NCI-H128 (cell line): Measurements from ENCODE around the gene NHERF2.

ENCODE experiments used
- DNase-seq: peaks from one replicate; lab custom pipeline; 2025; ENCODE audit not compliant: unreplicated experiment; lab: John Stamatoyannopoulos, UW

Gene NHERF2

DNA sequence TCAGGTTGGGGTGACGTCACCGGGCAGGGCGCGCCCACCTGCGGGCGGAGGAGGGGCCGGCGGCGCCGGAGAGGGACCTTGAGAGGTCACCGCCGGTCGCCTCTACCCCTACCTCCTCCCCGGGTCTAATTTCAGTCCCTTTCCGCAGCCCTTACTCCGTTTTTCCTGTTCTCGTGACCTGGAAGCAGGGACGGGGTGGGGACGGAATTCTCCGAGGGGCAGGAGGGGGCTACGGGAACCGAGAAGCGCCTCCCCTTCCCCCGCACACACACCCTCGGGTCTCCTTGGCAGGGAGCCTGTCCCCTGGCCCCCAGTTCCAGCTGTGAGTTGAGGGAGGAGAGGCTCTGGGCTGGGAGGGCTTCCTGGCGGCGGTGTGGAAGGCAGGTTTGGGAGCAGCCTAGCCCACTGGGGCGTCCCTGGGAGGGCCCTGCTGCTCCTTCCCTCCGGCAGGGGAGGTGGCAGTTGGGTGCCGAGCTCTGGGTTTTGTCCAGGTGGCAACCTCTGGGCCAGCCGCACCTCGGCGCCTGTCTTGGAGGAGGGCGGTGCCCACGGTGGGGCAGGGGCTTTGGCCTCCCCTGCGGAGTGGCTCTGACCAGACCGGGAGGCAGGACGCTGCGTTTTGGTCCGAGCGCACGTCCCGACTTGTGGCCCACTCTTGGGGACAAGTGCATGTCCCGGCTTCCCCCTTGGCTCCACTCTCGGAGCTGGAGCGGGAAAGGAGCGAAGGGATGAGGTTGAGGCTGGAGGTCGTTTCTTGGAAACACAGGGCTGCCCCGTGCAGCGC lies 36.2 kb upstream of the NHERF2 start:
- DNase-seq, result no peak

DNA sequence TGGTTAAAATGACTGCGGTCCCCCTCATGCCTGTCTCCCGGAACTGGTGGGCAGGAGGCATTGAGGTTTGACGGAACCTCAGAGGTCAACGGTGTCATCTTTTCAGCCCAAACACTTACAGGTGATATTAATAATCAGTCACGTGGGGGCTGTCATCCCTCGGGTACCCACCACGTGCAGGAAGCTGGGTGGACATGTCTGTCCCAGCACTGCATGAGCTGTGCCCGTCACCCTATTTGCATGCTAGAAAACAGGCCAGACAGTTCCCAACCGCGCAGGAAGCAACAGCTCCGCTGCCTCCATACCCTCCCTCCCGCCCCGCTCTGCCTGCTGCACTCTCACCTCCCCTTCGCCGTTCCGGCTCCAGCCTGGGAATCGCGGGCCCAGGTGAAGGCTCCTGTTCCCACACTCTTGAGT lies 35.6 kb upstream of the NHERF2 start:
- DNase-seq, result no peak

DNA sequence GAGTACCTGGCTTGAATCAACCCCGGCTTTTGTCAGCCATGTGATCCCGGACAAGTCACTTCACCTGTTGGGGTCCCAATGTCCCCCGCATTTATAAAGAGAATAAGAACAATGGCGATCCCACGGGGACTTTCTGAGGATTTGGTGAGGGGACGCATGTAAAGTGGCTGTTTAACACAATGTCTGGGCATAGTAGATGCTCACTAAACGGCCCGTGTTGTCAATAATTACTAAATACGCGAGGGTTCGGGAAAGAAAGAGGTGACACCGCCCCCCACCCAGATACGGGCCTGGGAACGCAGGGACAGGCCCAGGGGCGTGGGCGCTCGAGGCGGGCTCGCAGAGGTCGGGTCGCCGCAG lies 35.1 kb upstream of the NHERF2 start:
- no peak for DNase-seq

DNA sequence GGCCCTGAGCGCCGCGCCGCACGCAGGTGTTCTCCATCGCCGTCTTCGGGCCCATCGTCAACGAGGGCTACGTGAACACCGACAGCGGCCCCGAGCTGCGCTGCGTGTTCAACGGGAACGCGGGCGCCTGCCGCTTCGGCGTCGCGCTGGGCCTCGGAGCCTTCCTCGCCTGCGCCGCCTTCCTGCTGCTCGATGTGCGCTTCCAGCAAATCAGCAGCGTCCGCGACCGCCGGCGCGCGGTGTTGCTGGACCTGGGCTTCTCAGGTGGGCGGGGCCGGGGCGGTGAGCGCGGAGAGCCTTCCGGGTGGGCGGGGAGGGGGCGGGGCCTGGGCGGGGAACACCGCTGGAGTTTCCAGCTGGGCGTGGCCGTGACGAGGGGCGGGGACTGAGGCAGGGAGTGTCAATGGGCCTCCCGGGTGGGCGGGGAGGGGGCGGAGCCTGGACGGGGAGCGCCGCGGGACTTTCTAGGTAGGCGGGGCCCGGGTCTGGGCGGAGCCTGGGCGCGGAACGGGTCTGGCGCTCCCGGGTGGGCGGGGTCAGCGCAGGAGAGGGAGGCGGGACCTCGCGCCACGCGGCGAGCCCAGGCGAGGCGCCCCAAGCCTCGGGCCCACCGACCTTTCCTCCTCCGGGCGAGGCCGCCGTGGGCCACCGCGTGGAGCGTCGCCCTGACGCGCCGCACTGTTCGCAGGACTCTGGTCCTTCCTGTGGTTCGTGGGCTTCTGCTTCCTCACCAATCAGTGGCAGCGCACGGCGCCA lies 34.6 kb upstream of the NHERF2 start:
- DNase-seq, result no peak

DNA sequence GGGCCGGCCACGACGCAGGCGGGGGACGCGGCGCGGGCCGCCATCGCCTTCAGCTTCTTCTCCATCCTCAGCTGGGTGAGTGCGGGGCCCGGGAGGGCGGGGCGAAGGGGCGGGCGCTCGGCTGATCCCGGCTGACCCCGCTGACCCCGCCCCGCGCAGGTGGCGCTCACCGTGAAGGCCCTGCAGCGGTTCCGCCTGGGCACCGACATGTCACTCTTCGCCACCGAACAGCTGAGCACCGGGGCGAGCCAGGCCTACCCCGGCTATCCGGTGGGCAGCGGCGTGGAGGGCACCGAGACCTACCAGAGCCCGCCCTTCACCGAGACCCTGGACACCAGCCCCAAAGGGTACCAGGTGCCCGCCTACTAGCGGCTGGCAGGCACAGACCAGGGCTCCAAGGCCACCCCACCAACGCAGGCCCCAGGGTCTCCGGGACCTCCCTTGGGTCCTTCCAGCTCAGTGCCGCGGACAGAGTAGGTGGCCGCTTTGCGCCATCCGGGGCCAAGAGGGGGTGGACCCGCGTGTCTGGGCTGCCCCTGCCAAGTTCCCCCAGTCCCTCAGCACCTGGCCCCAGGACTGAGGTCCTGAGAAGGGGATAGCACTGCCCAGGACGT lies 33.9 kb upstream of the NHERF2 start:
- no peak for DNase-seq

DNA sequence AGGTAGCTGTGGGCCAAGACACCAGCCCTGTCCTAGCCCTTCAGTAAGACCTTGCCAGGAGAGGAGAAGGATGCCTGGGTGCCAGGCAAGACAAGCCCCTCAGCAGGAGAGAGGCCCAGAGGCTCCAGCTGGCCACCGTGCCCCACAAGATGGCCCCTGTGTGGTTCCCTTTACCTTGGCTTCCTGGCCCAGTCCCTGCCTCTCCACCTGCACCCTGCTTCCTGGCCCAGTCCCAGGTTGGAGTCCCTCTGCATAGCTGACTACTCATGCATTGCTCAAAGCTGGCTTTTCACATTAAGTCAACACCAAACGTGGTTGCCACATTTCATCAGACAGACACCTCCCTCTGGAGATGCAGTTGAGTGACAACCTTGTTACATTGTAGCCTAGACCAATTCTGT lies 33.0 kb upstream of the NHERF2 start:
- no peak for DNase-seq

DNA sequence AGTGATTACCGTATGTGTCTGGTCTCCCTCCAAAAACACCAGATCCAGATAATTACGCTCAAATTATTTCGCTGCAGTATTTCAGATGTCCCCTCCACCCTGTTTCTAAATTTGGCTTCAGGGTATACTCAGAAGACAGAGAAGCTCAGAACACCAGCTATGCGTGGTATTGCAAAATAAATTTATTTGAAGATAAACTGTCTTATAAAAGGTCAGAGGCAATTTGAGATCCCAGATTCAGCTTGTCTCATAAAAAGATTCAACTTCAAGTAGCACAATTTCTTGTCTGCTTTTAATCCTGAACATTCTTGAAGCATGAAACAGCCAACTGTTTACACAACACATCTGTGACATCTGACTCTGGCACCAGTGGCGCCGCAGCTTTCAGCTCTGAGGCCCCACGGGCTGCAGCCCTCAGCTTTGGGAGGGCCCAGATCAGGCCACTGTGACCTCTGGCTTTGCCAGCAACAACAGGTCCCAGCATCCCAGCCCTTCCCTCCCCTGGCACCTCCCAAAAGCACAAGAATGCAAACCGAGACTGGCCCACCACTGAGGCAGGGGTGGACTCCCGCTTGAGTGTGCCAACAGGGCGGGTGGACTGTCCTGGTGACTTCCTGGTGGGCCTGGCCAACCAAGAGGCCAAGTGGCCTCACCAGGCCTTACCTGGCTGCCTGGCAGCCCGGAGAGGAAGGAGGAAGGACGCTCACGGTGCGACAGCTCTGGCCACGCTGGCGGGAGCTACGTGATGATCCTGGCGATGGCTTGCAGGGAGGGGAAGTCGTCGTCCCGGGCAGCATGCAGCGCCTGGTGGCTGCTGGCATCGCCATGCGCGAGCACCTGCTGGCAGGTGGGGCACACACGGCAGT lies 29.0 kb upstream of the NHERF2 start:
- no peak for DNase-seq

DNA sequence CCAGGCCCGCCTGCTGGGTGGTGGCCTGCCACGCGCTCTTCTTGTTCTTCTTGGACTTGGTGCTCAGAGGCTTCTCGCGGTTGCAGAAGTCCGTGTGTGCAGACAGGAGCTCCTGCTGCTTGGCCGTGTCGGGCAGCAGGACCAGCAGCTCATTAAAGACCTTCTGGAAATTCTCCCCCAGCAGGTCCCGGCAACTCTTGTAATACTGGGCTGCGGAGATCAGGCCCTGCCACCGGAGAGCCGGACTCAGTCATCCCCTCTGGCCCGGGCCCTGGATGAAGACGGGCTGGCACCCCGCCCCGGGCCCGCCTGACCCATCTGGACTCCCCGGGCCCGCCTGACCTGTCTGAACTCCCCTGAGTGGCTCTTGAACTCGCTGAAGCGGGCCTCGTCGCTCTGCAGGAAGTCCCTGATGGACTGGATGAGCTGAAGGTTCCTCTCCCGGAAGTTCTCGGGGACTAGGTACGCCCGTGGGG lies 28.3 kb upstream of the NHERF2 start:
- no peak for DNase-seq

DNA sequence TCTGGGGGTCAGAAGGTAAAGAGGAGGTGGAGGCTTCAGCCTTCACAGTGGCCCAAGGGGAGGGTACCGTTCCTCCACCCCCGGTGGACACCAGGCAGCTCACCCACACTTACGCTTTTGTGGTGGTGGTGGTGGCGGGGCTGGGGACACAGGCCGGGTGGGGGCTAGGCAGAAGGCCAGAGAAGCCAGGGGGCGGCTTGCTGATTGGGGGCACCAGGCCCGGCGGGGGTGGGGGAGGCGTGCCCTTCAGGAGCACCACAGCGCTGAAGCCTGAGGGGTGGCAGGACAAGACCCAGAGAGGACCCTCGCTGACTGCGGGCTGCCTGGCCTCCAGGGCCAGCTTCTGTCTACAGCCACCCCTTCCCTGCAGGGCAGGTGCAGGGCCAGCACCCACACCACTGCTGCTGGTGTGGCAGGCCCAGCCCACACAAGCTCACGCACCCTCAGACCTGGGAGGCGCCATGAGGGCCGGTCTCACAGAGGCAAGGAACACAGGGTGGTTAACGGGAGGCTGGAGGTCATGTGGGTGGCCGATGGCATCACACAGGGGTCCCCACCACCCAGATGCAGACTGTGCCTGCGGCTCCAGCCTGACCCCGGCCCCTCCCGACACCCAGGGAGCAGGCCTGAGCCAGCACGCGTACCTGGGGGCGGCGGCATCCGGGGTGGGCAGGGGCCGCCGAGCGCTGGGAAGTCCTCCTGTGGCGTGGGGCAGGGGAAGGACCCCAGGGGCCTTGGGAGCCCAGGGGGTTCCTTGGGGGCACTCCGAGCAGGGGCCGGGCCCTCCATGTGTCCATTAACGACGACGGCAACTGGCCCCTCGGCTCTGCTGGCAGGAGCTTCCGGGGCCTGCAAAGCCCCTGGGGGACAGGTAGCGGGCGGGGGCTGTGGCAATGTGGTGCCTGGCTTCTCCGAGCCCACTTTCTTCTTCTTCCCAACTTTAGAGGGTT lies 27.6 kb upstream of the NHERF2 start:
- DNase-seq, result no peak

DNA sequence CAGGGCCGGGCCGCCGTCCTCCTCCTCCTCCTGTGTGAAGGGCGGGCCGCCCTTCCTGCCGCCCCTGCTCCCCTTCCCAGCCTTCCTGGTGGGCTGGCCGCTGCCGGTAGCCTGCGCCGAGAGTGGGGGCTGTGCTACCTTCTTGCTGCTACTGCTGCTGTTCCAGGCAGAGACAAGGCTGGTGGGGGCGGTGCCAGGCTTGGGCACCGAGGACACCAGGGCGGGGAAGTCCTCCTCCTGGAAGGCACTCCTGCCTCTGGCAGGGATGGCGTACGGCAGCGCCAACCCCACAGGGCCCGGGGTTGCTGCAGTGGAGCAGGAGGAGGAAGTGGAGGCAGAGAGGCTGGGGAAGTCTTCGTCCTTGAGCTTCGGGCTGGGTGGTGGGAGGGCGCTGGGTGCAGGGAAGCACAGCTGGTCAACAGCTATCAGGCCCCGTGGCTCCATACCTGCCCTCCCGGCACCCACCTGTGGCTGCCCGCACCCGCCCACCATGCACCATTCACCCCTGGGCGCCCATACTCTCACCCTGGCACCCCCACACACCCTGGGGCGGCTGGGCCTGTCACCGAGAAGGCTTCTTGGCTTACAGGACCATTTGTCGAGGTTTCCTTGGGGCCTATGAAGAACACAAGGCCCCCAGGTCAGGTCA lies 26.7 kb upstream of the NHERF2 start:
- no peak for DNase-seq

DNA sequence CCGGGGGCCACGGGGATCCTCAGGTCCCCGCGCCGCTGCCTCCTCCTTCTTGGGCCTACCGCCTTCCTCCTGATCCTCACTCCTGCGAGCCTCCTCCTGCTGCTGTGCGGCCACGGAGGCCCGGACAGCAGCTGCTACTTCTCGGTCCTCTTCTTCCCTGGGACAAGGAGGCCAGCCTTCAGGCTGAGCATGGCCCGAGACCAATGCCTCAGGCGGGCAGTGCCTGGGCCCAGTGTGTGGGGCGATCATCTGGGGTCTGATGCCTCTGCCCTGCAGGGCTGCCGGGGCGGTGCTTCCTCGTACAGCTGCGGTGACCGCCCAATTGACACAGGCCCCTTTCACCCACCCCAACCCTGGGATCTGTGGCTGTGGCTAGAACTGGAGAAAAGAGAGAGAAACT lies 25.7 kb upstream of the NHERF2 start:
- DNase-seq, result no peak

DNA sequence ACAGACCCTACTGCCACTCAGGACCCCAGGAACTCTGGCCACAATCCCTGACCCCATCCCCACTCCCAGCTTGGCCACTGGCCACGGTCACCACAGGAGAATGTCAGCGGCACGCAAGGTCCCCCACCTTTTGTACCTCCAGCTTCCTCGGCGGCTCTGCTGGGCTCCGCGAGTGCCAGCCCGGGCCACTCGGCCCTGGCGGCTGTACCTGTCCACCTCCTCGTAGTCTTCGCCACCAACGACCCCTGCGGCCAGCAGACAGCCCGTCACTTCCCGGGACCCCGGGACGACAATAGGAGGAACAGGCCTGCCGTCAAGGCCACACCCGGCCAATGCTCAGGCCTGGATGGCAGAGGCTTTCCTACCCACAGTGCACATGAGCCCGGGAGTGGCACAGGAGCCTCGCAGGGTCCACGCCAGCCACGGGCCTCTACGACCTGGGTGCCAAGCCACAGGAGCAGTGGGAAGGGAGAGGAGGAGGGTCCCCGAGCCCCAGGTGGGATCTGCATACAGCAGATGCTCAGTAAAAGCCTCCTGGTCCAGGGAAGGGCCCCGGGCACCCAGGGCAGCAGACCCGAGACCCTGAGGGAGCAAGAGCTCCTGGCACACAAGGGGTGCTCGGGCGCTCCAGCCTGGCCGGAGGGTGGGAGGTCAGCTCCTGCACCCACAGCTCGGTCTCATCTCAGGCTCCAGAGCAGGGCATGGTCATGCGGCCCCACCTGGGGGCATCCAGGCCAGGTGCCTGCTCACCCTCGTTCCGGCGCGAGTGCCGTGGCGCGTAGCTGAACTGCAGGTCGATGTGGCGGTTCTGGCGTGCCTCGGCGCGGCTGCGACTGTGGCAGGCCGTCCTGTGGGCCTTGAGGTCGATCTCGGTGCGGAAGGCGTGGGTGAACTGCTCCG lies 25.0 kb upstream of the NHERF2 start:
- DNase-seq, result no peak

DNA sequence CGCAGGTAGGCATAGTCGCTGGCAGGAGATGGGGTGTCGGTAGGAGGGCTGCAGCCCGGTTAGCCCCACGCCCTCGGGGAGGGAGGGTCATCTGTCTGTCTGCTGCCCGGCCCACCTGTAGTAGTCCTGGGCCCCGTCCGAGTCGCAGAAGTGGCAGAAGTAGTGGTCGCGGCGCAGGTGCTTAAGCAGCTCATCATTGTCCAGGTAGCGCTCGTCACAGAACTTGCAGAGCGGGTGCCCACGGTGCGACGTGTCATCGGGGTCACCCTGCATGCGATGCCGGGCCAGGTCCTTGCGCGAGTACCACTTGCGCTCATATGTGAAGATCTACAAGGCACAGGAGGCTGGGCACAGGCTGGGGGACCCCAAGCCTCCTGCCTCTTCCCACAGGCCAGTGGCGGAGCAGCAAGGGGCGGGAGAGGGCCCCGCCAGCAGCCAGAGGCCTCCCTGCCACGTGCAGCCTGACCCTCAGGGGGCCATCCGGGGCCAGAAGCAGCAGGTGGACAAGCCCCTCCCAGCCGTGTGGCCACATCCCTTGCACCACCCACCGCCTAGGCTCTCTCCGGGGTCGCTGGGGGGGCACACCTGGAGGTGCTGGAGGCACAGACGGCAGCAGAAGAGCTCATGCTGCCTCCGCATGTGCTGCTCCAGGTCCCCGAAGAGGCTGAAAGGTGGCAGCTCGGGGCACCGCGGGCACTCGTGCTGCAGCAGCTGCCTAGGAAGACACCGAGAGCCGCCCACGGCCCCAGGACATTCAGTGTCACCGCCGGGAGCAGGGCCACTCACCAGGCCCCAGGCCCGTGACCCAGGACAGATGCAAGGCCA lies 24.1 kb upstream of the NHERF2 start:
- DNase-seq, result no peak

DNA sequence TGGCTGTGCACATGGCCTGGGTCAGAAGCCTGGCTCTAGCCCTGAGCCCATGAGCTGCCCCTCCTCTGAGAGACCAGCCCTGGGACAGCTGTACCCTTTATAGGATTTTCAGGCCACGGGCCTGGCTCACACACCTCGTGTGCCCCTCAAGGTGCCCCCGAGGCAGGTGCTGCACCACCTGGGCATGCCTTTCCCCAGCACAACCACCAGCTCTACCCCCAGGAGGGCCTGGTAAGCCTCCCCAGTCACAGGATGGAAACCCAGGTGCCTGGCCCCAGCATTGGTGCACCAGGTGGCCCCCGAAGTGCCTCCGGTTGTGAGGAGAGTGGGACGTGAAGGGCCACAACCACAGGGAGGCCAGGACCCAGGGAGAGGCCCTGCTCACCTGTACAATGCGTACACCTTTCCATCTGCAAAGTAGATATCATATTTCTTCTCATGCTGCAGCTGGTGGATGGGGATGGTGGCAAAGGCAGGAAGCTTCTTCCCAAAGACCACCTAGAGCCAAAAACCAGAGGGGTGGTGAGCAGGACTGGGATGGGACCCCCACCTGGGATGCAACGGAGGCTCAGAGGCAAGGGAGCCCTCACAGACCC lies 23.4 kb upstream of the NHERF2 start:
- DNase-seq, result no peak

DNA sequence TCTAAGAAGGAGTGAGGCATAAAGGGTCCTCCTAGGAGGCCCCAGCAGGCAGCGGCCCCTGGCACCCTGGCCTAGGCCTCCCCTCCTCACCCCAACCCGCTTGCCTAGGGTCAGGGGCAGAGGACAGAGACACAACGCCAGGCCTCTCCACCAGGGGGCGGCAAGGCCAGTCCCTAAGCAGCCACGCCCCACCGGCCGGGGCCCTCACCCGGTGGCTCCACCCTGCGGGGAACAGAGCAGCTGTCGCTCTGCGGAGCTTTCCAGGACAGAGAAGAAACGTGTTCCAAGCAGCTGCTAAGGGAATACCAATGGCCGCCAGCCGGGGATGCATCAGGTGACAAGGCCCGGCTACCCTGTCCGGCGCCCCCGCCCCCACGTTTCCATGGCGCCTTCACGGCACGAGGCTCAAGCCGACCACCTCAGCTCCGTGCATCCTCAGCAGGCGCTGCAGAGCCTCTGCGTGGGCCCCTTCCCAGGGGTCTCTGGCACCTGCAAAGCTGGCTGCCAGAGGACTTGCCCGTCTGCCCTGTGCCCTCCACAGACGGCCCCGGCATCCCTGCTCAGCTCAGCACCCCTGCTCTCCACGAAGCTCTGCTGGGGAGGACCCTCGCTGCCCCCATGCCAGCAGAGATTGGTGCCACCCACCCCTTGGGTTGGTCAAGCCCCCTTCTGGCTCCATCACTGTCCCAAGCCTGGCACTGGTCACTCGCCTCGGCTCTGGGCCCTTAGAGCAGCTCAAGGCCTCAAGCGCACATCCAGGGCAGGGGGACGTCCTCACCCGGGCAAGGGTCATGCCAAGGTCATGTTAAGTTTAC lies 22.7 kb upstream of the NHERF2 start:
- DNase-seq, result peak; percentile 42

DNA sequence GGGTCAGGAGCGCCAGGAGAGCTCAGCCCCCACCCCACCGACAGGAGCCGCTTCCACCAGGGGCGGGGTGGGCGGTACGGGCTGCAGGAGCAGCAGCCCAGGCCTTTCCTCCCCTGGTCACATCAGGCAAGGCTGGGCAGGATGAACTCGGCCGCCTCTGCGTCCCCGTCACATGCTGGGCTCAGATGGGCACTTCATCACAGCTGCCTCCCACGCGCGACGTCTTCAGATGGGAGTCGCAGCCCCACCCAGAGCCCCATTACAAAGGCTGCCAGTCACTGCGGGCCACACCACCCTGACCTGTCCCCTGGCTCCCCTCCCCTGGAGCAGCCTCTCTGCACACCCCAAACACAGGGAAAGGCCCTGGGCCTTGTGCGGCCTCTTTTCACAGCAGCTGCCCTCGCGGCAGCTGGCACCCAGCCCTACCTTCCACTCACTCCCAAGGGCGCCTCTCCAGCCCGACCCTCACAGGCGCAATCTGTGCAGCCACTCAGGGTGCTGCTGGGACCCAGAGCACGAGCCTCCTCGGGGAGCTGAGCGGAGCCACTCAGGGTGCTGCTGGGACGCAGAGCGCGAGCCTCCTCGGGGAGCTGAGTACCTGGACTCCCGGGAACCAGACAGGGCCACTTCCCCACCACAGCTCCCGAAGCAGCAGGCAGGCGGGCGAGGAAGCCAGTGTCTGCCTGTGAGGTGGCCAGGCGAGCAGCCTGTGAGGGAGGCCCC lies 21.7 kb upstream of the NHERF2 start:
- DNase-seq, result no peak
